ENCODE measurements around the gene ITGB3.

DNA sequence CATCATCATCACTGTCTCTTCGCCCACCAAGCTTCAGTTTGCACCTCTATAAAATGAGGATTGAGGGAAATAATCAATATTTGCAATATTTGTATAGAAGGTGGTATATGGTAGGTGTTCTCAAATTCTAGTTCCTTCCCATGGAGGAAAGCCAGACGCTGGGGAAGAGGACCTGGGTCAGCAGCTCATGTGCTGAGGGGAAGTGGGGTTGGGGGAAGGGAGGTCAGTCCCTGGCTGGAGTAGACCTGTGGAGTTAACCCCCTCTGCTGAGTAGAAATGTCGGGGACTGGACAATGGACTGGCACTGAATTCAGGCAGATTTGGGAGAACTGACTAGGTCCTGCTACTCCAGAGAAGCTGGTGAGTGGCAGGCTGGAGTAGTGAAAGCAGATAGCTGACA, 12.8 kb upstream of the ITGB3 start:
- TF ChIP-seq EZH2 (IDR thresholded peaks at IDR 0.05) (no peak), CTCF (IDR thresholded peaks at IDR 0.05 in 2 of 3, conservative IDR thresholded peaks at IDR 0.05 in 1 of 3; ENCODE audit: borderline replicate concordance in 1 of 3, insufficient read depth in 1 of 3, low read depth in 2 of 3, low read length in 2 of 3) (no peak), POLR2A (IDR thresholded peaks at IDR 0.05; ENCODE audit: borderline replicate concordance, extremely low read depth, insufficient read depth, insufficient read length) (no peak), POLR2AphosphoS5 (IDR thresholded peaks at IDR 0.05; ENCODE audit: low read depth, low read length) (no peak), ATF3 (IDR thresholded peaks at IDR 0.05) (no peak), REST (IDR thresholded peaks at IDR 0.05; ENCODE audit: low read depth) (no peak), RAD21 (IDR thresholded peaks at IDR 0.05; ENCODE audit: low read depth) (no peak), ZNF274 (IDR thresholded peaks at IDR 0.05; ENCODE audit: low read depth, low read length) (no peak), CBX3 (IDR thresholded peaks at IDR 0.05; ENCODE audit: low read depth) (no peak)

Data from HCT116 (cell line).